ENCODE measurements around the gene PTCD3.

Gene PTCD3

GRCh38 chr2:86176597-86176996, 70.6 kb downstream of the PTCD3 start:
- TF ChIP-seq POLR2AphosphoS5 (IDR thresholded peaks at IDR 0.05; ENCODE audit: low read depth, low read length) (no peak), REST (IDR thresholded peaks at IDR 0.05; ENCODE audit: insufficient read depth in 1 of 2, low read depth in 2 of 2, low read length in 2 of 2) (no peak), TAF1 (IDR thresholded peaks at IDR 0.05; ENCODE audit: borderline replicate concordance, insufficient read depth, low read length) (no peak), FOXP2 (optimal IDR thresholded peaks at IDR 0.05; ENCODE audit: borderline replicate concordance, extremely low read depth, extremely low read length, insufficient read depth) (no peak), SIN3A (IDR thresholded peaks at IDR 0.05; ENCODE audit: borderline replicate concordance, insufficient read depth, low read length) (no peak)

DNA sequence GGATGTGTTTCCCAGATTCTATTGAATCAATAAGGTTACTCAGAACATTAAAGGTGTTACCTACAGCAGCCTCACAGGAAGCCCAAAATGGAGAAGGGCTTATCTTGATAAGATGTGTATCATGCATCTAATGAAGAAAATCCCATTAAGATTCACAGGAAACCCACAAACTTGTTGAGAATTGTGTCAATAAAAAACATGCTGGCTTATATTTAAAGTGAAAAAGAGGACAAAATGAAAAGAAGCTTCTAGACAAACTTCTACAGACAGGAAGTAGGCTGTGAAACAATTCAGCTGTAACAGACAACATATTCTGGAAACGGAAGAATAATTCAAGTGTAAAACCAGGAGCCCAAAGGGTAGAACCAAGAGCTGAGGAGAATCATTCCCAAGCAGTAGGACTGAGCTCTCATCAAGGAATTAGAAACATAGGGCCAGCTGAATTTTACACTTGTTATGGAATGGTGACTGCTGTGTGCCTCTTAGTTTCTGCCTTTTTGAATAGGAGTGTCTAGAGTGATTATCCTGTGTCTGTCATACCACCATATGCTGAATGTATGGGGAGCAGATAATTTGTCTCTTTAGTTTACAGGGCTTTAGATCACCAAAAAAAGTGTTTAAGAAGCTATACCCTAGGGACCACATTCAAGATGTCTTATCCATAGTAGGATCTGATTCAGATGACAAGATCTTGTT, 79.6 kb downstream of the PTCD3 start:
- TF ChIP-seq SIN3A (IDR thresholded peaks at IDR 0.05; ENCODE audit: borderline replicate concordance, insufficient read depth, low read length) (no peak), FOXP2 (optimal IDR thresholded peaks at IDR 0.05; ENCODE audit: borderline replicate concordance, extremely low read depth, extremely low read length, insufficient read depth) (no peak), POLR2AphosphoS5 (IDR thresholded peaks at IDR 0.05; ENCODE audit: low read depth, low read length) (no peak), REST (IDR thresholded peaks at IDR 0.05; ENCODE audit: insufficient read depth in 1 of 2, low read depth in 2 of 2, low read length in 2 of 2) (no peak), TAF1 (IDR thresholded peaks at IDR 0.05; ENCODE audit: borderline replicate concordance, insufficient read depth, low read length) (no peak)

- TF ChIP-seq POLR2AphosphoS5 (IDR thresholded peaks at IDR 0.05; ENCODE audit: low read depth, low read length), result no peak
- TF ChIP-seq FOXP2 (optimal IDR thresholded peaks at IDR 0.05; ENCODE audit: borderline replicate concordance, extremely low read depth, extremely low read length, insufficient read depth), result no peak
- TF ChIP-seq REST (IDR thresholded peaks at IDR 0.05; ENCODE audit: insufficient read depth in 1 of 2, low read depth in 2 of 2, low read length in 2 of 2), result no peak
- TF ChIP-seq TAF1 (IDR thresholded peaks at IDR 0.05; ENCODE audit: borderline replicate concordance, insufficient read depth, low read length), result no peak
- TF ChIP-seq SIN3A (IDR thresholded peaks at IDR 0.05; ENCODE audit: borderline replicate concordance, insufficient read depth, low read length), result no peak
Observed at GRCh38 chr2:86186431-86186830, 80.4 kb downstream of the PTCD3 start.

DNA sequence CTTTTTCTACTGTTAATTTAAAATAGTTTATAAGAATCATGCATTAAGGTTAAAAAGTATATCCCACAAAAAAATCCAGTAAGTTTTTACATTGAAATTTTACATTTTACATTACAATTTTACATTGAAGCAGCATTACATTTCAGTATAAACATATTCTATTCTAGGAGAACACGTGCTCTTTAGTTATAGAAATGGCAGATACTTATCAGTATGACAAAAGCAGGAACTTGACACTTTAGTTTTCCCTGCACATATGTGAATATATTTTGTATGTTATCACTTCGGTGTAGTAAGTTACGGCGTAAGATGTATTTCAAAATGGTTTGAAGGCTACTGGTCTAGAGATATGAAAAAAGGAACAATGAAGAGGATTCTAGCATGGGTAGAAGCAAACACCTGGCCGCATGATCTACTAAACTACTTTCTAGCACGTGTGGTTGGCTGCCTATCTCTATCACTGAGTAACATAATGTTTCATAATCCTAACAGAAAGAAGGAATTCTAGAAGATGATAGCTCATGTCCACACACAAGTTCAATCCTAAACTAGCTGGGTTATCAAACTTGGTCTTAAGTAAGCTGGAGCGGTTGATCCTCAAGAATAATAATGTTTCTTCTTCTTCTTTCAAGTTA, 83.9 kb downstream of the PTCD3 start:
- no peak for TF ChIP-seq FOXP2 (optimal IDR thresholded peaks at IDR 0.05; ENCODE audit: borderline replicate concordance, extremely low read depth, extremely low read length, insufficient read depth)
- TF ChIP-seq REST (IDR thresholded peaks at IDR 0.05; ENCODE audit: insufficient read depth in 1 of 2, low read depth in 2 of 2, low read length in 2 of 2), result no peak
- no peak for TF ChIP-seq TAF1 (IDR thresholded peaks at IDR 0.05; ENCODE audit: borderline replicate concordance, insufficient read depth, low read length)
- no peak for TF ChIP-seq SIN3A (IDR thresholded peaks at IDR 0.05; ENCODE audit: borderline replicate concordance, insufficient read depth, low read length)
- TF ChIP-seq POLR2AphosphoS5 (IDR thresholded peaks at IDR 0.05; ENCODE audit: low read depth, low read length), result no peak
